ENCODE data around the gene FIG4. TPM values are rescaled to one million over a fixed set of nuclear protein-coding genes. Genes with fewer than 3 reads are reported as not detected.
"Not testable (repeated sequence)": the region's sequence is repeated elsewhere in the genome, so short reads cannot be mapped to it uniquely, and the experiment has no call there.

FIG4 gene
- 8.4 TPM for total RNA-seq
- long read RNA-seq, transcript FIG4-201 (23 exons, 3,011 nt) = major isoform, 7 of 9 reads
- long read RNA-seq, partial matches to known transcripts = 0 of 9 reads
- long read RNA-seq, other reads (novel, unspliced or antisense) = 2 of 9 reads

DNA sequence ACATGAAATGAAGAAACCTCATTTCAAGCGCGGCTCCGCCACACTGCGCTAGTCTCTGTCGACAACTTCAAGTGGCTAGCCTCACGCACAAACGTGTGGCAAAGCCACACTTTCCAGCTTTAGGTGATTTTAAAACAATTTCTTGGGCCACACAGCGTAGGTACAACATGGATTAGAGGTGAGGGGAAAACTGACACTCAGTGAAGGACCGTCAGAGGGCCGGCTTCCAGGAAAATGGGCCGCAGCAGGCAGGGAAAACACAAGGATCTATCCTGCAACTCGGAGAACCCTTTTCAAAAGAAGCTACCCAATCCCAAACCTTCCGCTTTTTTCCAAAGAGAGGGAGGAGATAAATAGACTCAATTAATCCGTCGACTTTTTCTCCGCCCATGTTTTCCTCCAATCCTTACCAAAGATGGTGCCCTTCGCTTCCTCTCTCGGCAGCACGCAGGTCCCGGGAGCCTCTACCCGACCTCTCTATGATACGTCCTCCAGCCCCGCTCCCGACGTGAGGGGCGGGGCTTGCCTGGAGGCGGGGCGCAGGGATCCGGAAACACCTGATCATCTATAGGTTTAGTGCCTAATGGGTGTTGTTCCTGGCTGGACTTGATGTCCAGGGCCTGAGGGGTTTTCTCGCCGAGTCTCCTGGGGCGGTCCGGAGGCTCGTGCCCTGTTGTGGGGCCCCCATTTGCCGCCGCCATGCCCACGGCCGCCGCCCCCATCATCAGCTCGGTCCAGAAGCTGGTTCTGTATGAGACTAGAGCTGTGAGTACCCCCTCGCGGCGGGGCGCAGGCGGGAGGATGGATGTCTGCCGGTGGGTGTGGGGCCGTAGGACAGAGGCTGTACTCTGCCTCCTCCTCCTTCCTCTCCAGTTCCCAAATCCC is at the start of gene FIG4, which contains the start of gene AK9:
FIG4 (plus strand) TSS at position 560 of the 885 bp plus-strand sequence; CDS start at position 700, 140 bp downstream.
AK9 (minus strand) TSS at position 466 of the 885 bp plus-strand sequence. CDS start 15,457 bp downstream, outside the sequence.
- peak; percentile 99 for ATAC-seq
- intact Hi-C loops (cut with DNase I) = loop anchor here (5.0 to 10.0 kb wide), 2 partner anchors 166 to 309 kb away; partner anchors contain the start of gene CD164

DNA sequence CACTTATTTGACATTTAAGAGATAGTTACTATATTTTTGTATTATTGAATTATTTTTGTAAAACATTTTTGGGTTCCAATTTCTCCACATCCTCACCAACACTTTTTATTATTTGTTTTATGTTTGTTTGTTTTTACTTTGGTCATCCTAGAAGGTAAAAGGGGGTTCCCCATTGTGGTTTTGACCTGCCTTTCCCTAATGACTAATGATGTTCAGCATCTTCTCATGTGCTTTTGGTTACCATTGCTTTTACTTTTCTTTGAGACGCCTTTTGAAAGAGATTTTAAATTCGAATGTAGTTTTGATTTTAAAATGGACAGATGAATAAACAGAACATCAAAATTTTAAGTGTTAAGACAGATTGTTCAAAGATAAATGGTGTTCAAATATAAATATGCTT is 47.0 kb upstream of the FIG4 start:
- ATAC-seq (no peak), DNase-seq (ENCODE audit: missing footprints) (no peak)
- intact Hi-C loops (cut with DNase I) = no loop called here

More for the DNA sequence above, at the start of gene FIG4, which contains the start of gene AK9:
- peak; percentile 97 for DNase-seq (ENCODE audit: missing footprints)

DNA sequence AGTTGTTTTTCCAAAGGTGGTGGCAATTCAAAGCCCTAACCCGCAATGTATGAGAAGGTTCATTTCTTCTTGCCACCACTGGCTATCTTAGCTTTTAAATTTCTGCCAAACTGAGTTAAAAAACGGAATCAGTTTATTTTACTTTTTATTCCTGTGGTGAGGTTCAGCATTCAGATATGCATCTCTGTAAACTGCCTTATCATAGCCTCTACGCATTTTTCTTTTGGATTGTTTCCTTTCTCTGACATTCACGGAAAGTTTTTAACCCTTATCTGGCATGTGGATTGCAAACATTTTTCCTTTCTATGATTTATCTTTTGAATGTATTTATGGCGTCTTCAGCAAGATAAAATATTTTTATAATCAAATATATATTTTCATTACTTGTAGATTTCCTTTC is 37.8 kb upstream of the FIG4 start:
- ATAC-seq (no peak), DNase-seq (ENCODE audit: missing footprints) (no peak)
- intact Hi-C loops (cut with DNase I) = no loop called here

DNA sequence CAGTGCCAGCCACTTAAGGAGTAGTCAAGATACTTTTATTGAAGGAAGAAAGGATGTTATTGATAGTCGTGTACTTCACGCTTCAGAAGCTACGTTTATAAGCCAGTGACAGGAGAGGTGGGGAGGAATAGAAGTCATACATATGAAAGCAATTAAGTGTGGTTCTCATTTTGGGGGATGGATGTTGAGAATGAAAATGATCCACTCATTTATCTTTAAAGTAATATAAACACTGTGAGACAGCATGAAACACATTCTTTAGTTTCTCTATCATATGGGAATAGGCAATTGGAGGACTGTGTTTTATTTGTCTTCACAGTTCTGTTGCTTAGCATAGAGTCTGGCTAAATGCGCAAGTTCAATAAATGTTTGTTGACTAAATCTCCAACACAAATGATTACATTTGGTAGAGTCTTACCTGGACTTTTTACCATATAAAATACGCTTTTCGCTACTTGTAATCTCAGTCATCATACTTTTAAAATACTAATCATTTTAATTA is 35.3 kb upstream of the FIG4 start:
- intact Hi-C loops (cut with DNase I) = no loop called here
- no peak for DNase-seq (ENCODE audit: missing footprints)
- ATAC-seq = no peak

DNA sequence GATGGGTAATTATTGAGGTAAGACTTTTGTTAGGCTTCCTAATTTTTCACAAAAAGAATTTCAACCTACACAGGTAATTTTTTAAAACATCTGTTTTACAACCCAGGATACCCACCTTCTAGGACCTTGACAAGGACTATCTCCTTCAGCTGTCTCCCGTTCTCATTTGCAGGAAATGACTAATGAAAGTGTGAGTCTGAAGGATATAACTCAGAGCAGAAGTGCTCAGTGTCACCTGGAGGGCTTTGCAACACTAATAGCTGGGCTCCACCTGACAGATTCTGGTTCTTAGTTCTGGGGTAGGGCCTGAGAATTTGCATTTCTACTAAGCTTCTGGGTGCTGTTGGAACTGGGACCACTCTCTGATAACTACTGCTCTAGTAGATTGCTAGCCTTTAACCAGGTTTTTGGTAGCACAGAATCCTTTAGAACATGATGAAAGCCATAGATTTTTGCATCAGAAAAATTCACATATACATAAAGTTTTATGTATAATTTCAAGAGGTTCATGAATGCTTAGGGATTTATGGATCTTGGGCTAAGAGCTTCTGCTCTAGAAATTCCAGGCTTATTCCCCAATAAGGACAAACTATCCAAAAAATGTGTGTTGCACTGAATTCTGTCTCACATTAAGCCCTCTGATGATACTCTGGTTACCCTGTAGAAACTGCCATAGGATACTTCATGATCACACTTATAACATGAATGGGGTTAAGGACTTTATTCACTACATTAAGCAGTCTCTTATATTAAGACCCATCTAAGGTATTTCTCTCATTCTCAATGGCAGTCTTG is 30.4 kb upstream of the FIG4 start:
- intact Hi-C loops (cut with DNase I) = no loop called here
- no peak for ATAC-seq

DNA sequence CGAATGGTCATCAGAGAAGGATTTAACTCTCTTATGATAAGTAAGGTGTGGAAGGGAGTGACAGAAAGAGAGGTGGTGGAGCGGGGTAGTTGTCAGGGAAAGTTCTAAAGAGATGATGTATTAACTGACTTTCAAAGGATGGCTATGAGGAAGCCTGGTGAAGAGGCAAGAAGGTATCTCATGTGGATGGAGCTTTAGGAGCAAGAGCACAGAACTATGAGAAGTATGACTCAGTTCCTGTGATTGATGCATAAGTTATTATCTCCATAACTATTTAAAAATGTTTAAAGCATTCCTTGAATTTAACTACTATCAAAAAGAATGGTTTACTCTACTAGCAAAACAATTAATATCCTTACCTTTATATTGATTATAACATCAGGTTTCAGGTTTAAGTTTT is 28.9 kb upstream of the FIG4 start:
- intact Hi-C loops (cut with DNase I) = no loop called here
- ATAC-seq (no peak), DNase-seq (ENCODE audit: missing footprints) (no peak)

More for the DNA sequence above, 30.4 kb upstream of the FIG4 start:
- no peak for DNase-seq (ENCODE audit: missing footprints)

DNA sequence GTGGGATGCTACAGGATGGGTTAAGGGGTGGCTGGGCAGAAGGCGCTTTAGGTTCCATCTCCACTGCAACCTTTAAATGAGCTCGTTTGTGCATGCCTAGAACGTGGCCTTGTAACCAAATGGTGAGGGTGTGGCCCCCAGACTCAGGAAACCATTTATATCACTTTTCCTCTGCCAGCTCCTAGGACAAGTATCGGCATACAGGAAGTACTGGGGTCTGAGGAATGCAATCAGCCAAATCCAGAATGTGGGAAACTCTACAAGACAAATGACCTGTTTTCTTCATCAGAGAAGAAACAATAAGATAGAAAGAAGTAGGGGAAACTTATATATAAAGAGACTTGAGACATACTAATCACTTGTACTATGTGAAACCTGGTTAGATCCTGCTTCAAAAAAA is 21.3 kb upstream of the FIG4 start:
- intact Hi-C loops (cut with DNase I) = no loop called here
- no peak for ATAC-seq
- DNase-seq (ENCODE audit: missing footprints) = no peak

DNA sequence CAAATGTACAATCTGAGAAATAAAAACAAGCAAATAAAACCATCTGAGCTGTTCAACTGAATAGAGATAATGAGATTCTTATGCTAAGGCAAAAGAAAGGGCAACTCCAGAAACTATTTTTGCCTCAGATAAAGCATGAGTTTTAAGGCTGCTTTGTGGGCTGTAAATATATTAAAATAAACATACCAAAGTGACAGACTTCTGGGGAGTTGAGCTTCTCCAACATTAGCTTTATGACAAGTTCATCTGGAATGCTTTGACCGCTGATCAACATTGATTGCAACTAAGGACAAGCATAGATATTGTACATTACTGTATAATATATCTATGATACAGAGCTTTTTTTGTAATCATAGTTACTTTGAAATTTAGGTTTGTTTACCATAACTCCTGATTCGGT is 19.4 kb upstream of the FIG4 start:
- ATAC-seq (no peak), DNase-seq (ENCODE audit: missing footprints) (no peak)
- intact Hi-C loops (cut with DNase I) = no loop called here

DNA sequence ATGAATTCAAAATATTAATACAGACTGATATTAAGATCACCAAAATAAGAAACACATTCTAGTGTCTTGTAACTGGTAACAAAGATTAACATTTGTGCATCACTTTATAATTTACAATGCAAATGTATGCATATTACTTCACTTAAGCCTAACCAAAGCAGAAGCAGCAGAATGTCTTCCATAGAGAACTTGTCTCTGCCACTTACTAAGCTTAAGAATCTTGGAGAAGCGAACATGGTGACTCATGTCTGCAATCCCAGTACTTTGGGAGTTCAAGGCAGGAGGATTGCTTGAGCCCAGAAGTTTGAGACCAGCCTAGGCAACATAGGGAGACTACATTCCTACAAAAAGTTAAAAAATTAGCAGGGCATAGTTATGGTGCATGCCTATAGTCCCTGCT is 18.9 kb upstream of the FIG4 start:
- DNase-seq (ENCODE audit: missing footprints) (no peak), ATAC-seq (no peak)
- intact Hi-C loops (cut with DNase I) = no loop called here

DNA sequence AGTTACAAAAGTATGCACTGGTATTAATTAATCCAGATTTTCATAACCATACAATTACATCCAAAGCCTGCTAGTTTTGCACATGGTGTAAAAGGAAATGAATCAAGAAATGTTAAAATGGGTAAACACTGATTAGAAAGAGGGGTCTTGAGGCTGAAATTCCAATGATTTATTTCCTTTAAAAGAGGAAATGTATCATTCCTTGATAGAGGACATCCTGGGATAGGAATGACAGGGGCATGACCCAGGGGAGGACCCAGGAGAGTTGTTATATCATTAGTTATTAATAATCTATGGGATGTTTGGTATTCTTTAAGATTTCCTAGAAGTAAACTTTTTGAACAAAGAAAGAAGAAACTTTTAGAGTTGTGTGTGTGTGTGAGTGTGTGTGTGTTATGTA is 18.3 kb upstream of the FIG4 start:
- no peak for ATAC-seq
- no peak for DNase-seq (ENCODE audit: missing footprints)
- intact Hi-C loops (cut with DNase I) = no loop called here

DNA sequence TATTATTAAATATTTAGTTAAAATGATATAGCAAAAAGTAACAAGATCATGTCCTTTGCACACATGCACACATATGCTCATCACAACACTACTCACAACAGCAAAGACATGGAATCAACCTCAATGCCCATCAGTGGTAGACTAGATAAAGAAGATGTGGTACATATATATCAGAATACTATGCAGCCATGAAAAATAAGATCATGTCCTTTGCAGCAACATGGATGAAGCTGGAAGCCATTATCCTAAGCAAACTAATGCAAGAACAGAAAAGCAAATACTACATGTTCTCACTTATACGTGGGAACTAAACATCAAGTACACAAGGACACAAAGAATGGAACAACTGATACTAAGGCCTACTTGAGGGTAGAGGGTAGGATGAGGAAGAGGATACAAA is 14.4 kb upstream of the FIG4 start:
- intact Hi-C loops (cut with DNase I) = no loop called here
- ATAC-seq (no peak), DNase-seq (ENCODE audit: missing footprints) (no peak)

DNA sequence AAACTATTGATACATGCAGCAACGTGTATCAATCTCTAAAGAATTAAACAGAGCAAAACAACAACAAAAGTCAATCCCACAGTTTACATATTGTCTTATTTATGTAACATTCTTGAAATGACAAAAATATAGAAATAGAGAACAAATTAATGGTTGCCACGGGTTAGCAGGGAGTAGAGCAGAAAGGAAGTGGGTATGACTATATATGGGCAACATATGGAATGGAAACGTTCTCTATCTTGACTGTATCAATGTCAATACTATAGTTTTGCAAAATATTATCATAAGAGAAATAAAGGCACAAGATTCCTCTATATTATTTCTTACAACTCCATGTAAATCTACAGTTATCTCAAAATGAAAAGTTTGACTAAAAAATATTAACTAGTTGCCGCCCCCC is 12.9 kb upstream of the FIG4 start:
- no peak for ATAC-seq
- DNase-seq (ENCODE audit: missing footprints) = no peak
- intact Hi-C loops (cut with DNase I) = no loop called here

DNA sequence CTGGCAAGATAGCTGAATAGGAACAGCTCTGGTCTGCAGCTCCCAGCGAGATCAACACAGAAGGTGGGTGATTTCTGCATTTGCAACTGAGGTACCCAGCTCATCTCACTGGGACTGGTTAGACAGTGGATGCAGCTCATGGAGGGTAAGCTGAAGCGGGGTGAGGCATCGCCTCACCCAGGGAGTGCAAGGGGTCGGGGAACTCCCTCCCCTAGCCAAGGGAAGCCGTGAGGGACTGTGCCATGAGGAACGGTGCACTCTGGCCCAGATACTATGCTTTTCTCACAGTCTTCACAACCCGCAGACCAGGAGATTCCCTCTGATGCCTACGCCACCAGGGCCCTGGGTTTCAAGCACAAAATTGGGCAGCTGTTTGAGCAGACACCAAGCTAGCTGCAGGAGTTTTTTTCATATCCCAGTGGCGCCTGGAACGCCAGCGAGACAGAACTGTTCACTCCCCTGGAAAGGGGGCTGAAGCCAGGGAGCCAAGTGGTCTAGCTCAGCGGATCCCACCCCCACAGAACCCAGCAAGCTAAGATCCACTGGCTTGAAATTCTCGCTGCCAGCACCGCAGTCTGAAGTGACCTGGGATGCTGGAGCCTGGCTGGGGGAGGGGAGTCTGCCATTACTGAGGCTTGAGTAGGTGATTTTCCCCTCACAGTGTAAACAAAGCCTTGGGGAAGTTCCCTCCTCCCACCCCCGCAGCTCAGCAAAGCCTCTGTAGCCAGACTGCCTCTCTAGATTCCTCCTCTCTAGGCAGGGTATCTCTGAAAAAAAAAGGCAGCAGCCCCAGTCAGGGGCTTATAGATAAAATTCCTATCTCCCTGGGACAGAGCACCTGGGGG is 12.2 kb upstream of the FIG4 start:
- DNase-seq (ENCODE audit: missing footprints); intact Hi-C loops (cut with DNase I); ATAC-seq: not testable (repeated sequence)

DNA sequence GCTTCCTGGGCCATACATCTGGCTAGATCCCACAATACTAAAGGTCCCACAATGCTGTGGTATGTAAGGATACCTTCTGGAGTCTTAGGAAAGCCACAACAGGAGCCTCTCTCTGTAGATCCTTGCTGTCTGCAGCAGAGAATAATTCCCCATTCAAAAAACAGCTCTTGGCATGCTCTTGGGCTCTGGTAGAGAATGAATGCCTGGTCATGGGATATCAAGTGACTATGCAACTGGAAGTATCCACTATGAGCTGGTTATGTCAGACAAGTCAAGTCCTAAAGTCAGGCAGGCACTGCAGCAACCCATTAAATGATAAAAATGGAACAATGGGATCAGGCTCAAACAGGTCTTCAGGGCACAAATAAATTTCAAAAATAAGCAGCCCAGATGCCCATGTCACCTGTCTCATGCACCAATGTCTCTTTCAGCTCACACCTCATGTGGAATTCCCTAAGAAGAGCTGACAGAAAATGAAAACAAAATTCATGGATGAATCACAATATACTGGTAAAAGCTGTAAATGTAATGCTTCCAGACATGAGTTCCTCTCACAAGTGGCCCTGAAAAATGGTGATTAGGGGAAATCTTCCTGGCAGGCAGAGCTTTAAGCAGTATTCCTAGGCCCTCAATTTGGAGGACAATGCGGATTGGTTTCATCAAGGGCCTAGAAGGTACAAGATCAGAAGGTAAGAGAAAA is 4.4 kb upstream of the FIG4 start:
- ATAC-seq (no peak), DNase-seq (ENCODE audit: missing footprints) (no peak)
- intact Hi-C loops (cut with DNase I) = no loop called here

DNA sequence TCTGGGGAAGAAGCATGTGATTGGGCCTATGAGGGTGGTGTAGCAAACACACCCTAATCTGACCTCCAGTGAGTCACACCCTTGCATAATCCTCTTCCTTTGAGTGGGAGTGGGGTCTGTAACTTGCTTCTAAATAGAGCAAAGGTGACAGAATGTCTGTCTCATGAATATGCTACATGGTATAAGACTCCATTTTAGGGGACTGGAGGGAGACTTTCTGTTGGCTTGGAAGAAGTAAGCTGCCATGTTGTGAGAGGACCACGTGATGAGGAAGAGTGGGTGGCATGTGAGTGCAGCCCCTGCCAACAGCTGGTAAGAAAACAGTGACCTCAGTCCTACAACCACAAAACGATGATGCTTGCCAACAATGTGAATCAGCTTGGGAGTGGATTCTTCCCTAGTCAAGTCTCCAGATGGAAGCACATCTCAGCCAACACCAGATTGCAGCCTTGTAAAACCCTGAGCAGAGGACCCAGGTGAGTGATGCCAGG is 3.8 kb upstream of the FIG4 start:
- intact Hi-C loops (cut with DNase I) = no loop called here
- DNase-seq (ENCODE audit: missing footprints) (no peak), ATAC-seq (no peak)

DNA sequence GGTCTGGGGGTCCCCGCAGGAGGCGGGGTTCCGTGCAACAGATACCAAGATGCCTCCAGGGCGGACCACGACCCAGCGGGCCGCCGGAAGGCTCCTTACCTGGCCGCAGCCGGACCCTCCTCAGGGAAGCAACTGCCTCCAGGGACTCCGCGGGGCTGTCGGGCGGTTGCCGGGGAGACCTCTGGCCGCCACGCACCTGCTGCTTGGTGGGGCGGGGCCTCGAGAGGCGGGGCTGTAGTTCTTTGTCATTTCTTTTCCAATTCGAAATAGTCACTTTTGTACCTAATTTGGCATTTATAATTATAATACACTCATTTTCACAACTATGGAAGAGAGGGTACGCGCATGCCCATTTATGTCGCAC is 741 bp upstream of the FIG4 start:
- DNase-seq (ENCODE audit: missing footprints) (peak; percentile 80), ATAC-seq (peak; percentile 38)
- intact Hi-C loops (cut with DNase I) = loop anchor here (5.0 to 10.0 kb wide), 2 partner anchors 166 to 308 kb away; partner anchors contain the start of gene CD164

DNA sequence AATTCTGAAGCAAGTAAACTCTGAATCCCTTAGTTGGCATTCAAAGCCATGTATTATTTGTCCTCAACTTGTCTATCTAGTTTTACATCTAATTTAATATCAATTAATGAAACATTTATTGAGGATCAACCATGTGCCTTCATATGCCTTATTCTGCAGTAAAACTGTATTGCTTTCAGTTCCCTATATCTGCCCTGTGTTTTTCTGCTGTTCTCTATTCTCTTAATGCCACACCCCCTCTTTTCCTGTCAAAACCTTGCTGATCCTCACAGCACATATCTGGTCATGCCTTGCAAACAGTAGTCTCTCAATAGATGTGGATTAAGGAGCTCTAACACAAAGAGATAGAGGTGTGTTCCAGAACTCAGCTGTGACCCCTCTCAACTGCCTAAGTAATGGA is 2.0 kb downstream of the FIG4 start:
- intact Hi-C loops (cut with DNase I) = loop anchor here (5.0 to 10.0 kb wide), 2 partner anchors 168 to 311 kb away; partner anchors contain the start of gene CD164
- DNase-seq (ENCODE audit: missing footprints) (no peak), ATAC-seq (no peak)

DNA sequence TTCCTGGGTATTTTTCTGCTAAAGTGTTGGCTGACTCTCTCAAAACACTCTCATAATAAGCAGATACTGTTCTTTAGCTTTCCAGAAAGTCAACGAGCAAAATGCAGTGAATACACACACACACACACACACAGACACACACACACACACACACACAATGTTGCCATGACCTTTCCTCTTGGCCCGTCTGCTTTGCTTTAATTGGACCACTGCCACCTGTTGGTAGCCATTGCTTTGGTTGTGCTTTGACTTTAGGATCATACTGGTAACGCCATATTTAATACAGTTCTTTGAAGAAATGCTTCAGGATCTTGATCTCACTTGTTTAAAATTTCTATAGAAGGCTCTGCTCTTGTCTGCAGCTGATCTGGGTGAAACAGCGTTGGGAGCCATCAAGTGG is 4.4 kb downstream of the FIG4 start:
- intact Hi-C loops (cut with DNase I) = loop anchor here (10.0 kb wide), 1 partner anchor 171 kb away; no protein-coding TSS in a partner anchor
- DNase-seq (ENCODE audit: missing footprints) (no peak), ATAC-seq (no peak)

All from Right ventricle myocardium inferior (tissue), 1 donor.